Nephron progenitor cell (in vitro differentiated cells): Measurements from ENCODE around the gene GNG2.

Experiments
- DNase-seq: peaks from one replicate; pipeline ENCODE4 v3.0.0; 2021
- H3K27ac Mint-ChIP-seq: 2 replicates; pipeline ENCODE4 v1.8.0; 2021; ENCODE audit warnings: mild to moderate bottlenecking, moderate library complexity, mixed read lengths
- H3K27me3 Mint-ChIP-seq: 2 replicates; pipeline ENCODE4 v1.8.0; 2021; ENCODE audit warnings: mild to moderate bottlenecking, low read depth, mixed read lengths; ENCODE audit not compliant: poor library complexity
- H3K36me3 Mint-ChIP-seq: 2 replicates; pipeline ENCODE4 v1.8.0; 2021; ENCODE audit warnings: low read depth, mixed read lengths
- H3K4me1 Mint-ChIP-seq: 2 replicates; pipeline ENCODE4 v1.8.0; 2021; ENCODE audit warnings: mixed read lengths
- H3K4me3 Mint-ChIP-seq: 2 replicates; pipeline ENCODE4 v1.8.0; 2021; ENCODE audit warnings: mild to moderate bottlenecking, moderate library complexity, mixed read lengths
- H3K9me3 Mint-ChIP-seq: 2 replicates; pipeline ENCODE4 v1.8.0; 2021; ENCODE audit warnings: mild to moderate bottlenecking, moderate library complexity, mixed read lengths
- TF ChIP-seq, protein P1 (sequence below): fragments of 200-600 bp; sonication (generic); IDR thresholded peaks from 2 replicates; pipeline ENCODE4 v1.5.0; 2021; ENCODE audit warnings: antibody characterized with exemption

GNG2 gene

GRCh38 chr14:51836417-51836816, 24.0 kb upstream of the GNG2 start:
- Mint-ChIP-seq H3K4me1 (no peaks in the 10 kb centered on the region), H3K9me3 (peaks cover 9% of the 10 kb centered on the region), H3K36me3 (no peaks in the 10 kb centered on the region), H3K4me3 (no peak overlapping the region), H3K27me3 (peaks cover 3% of the 10 kb centered on the region), H3K27ac (no peak overlapping the region)
- DNase-seq = no peak
- TF ChIP-seq, protein P1, sequence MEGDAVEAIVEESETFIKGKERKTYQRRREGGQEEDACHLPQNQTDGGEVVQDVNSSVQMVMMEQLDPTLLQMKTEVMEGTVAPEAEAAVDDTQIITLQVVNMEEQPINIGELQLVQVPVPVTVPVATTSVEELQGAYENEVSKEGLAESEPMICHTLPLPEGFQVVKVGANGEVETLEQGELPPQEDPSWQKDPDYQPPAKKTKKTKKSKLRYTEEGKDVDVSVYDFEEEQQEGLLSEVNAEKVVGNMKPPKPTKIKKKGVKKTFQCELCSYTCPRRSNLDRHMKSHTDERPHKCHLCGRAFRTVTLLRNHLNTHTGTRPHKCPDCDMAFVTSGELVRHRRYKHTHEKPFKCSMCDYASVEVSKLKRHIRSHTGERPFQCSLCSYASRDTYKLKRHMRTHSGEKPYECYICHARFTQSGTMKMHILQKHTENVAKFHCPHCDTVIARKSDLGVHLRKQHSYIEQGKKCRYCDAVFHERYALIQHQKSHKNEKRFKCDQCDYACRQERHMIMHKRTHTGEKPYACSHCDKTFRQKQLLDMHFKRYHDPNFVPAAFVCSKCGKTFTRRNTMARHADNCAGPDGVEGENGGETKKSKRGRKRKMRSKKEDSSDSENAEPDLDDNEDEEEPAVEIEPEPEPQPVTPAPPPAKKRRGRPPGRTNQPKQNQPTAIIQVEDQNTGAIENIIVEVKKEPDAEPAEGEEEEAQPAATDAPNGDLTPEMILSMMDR = no peak

- Mint-ChIP-seq H3K36me3 (no peaks in the 10 kb centered on the region), H3K27ac (no peak overlapping the region), H3K9me3 (no peaks in the 10 kb centered on the region), H3K4me3 (no peak overlapping the region), H3K4me1 (peaks cover 26% of the 10 kb centered on the region), H3K27me3 (peaks cover 6% of the 10 kb centered on the region)
- TF ChIP-seq, protein P1 = no peak
- DNase-seq = no peak
These were observed 16.1 kb upstream of the GNG2 start for GRCh38 chr14:51844081-51844881.

DNA sequence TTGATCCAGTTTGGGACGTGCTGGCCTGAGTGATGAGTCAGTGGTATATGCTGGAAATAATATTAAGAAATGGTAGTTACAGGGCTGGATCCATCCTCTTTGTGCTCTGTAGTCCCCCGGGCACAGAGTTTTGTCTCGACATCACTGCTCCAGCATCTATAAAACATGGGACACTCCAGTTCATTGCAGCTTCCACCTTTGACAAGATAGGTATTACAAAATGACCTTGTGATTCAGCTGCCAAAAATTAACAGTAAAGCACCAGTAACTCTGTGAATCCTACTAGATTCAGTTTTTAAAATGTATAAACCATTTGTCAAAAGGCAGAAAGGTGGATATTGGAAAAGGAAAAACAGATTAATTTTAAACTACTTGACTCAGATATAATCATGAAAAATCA, 14.6 kb upstream of the GNG2 start:
- H3K27me3 Mint-ChIP-seq = peaks cover 3% of the 10 kb centered on the region
- no peaks in the 10 kb centered on the region for H3K36me3 Mint-ChIP-seq
- peaks cover 26% of the 10 kb centered on the region for H3K4me1 Mint-ChIP-seq
- no peak for DNase-seq
- no peaks in the 10 kb centered on the region for H3K9me3 Mint-ChIP-seq
- TF ChIP-seq, protein P1 = no peak
- H3K27ac Mint-ChIP-seq = no peak overlapping the region
- no peak overlapping the region for H3K4me3 Mint-ChIP-seq

- peak overlapping the region; percentile 85 for H3K27ac Mint-ChIP-seq
- peak overlapping the region; percentile 70 for H3K4me3 Mint-ChIP-seq
- TF ChIP-seq, protein P1 = no peak
- no peaks in the 10 kb centered on the region for H3K36me3 Mint-ChIP-seq
- peak; percentile 35 for DNase-seq
- H3K27me3 Mint-ChIP-seq = peaks cover 3% of the 10 kb centered on the region
- H3K4me1 Mint-ChIP-seq = peaks cover 26% of the 10 kb centered on the region
- no peaks in the 10 kb centered on the region for H3K9me3 Mint-ChIP-seq
These were observed 13.6 kb upstream of the GNG2 start for GRCh38 chr14:51846631-51847488.

GRCh38 chr14:51847489-51847796, 13.0 kb upstream of the GNG2 start:
- Mint-ChIP-seq H3K4me3 (peak overlapping the region; percentile 70), H3K27ac (no peak overlapping the region)
- no peak for DNase-seq

More at GRCh38 chr14:51847489-51847796, 13.0 kb upstream of the GNG2 start:
- Mint-ChIP-seq H3K27me3 (peaks cover 3% of the 10 kb centered on the region), H3K9me3 (no peaks in the 10 kb centered on the region), H3K4me1 (peaks cover 26% of the 10 kb centered on the region), H3K36me3 (no peaks in the 10 kb centered on the region)
- TF ChIP-seq, protein P1 = no peak
